Stromal cell of bone marrow (primary cell): Measurements from ENCODE around the gene ABCA9.
"Not testable (repeated sequence)": the region's sequence is repeated elsewhere in the genome, so short reads cannot be mapped to it uniquely, and the experiment has no call there.

ENCODE experiments used
- DNase-seq: peaks from one replicate; pipeline ENCODE4 v3.0.0-alpha.2; 2012; ENCODE audit warnings: low read depth

ABCA9 gene

DNA sequence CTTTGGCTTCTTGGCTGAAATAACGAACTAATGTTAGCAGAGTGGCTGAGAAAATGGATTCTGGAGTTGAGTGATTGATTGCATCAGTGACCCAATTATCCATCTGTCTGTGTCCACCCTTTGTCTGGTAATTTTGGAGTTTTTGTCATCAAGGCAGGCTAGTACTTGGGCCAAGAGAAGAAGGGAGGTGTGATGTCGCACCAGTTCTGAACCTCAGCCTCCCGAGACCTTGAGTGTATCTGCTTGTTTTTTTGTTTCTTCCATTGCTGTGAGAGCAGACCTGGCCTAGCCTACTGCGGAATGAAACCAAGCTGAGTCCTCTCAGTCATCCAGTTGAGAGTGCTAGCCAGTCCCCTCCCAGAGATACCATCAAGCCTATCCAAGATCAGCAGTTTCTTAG, 110.0 kb downstream of the ABCA9 start:
- DNase-seq = no peak

DNA sequence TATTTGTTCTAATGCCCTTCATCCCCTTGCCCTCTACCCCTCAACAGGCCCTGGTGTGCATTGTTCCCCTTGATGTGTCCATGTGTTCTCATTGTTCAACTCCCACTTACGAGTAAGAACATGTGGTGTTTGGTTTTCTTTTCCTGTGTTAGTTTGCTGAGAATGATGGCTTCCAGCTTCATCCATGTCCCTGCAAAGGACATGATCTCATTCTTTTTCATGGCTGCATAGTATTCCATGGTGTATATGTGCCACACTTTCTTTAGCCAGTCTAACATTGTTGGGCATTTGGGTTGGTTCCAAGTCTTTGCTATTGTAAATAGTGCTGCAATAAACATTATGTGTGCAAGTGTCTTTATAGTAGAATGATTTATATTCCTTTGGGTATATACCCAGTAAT, 112.9 kb downstream of the ABCA9 start:
- DNase-seq = not testable (repeated sequence)

DNA sequence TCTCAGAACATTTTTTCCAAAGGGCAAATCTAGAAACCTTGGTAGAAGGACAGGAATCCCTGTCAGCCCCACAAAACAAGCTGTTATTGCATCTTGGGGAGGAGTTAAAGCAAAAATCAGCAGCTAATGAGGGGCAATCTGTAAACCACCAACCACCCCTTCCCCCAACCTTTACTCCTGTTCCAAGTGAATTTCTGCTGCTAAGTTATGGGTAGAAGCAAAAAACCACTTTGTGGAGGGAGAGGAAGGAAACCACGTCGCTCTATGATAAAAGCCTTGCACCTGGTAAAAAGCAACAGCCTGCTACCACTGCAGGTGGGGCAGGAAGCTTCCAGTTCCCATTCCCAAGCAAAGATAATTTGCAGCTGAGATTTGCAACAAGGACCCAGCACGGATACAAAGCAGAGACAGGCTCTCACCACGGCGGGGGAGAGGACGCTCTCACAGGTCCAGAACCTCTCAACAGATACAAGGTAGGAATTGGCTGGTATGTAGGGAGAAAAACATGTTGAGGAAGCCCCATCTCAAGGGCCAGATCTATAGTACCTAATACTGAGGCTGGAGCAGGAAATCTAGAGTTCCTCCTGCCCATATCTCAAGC, 116.2 kb downstream of the ABCA9 start:
- DNase-seq = no peak

DNA sequence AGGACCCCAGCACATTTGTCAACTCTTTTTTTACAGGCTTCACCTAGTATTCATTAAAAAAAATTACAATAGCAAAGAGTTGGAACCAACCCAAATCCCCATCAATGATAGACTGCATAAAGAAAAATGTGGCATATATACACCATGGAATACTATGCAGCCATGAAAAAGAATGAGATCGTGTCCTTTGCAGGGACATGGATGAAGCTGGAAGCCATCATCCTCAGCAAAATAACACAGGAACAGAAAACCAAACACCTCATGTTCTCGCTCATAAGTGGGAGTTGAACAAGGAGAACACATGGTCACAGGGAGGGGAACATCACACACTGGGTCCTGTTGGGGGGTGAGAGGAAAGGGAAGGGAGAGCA, 116.9 kb downstream of the ABCA9 start:
- not testable (repeated sequence) for DNase-seq

DNA sequence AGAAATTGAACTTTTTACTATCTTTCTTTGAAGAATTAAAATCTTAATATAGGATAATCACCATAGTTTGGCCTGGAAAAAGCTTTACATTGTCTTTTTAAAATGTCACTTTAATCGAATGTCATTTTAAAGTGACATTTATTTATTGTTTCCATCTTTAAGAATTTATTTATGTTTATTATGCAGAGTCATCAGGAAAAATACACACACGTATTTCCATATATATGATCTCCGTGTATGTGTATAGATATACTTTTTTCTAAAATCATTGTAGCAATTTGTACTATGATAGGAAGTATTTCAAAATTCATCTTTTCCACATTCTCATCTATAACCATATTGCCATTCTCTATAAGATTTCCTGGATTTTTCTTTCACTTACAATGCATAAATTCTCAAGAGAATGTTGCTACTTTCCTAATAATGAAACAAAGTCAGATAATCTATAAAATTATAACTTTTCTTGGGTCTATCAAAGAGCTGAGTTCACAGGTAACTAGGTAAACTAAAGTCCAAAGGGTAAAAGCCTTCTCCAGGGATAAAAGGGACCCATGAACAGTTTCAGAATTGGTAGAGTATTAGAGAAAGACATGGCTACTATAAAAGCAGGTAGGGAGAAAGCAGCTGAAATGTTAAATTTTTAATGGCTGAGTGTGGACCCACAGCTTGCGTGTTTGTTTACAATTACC, 117.5 kb downstream of the ABCA9 start:
- no peak for DNase-seq

DNA sequence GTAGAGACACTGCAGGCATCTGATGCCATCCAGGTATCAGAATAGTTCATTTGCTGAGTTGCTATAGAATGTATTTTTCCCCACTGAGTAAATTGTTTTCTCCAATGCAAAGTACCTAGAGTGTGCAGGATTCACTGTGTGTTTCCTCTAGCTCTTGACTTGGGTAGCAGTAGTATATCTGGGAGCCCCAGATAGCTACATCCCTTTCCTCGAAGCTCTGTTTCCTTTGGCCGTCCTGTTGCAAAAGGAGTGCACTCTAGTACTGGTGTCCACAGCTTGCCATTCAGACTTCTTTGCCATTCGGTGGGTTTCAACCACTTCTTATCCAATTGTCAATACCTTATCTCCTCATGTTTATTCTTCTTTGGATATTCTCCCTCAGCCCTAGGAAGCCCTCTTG, 118.3 kb downstream of the ABCA9 start:
- DNase-seq = no peak

DNA sequence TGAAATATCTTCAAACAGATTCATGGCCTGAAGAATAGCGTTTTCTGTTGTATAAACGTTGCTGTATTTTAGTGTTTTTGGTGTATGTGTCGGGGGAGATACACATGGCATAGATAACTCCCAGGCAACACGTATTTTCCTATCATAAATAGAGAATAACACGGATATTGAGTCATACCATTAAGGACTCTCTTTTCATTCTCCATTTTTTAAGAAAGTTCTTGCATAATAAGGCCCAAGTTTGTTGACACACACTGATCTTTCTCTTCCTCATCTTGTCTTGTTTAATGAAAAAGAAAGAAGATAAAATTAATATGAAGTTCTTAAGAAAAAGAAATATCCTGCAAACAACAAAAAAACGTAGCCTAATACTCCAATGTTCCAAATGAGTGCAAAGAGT, 119.0 kb downstream of the ABCA9 start:
- DNase-seq = no peak

DNA sequence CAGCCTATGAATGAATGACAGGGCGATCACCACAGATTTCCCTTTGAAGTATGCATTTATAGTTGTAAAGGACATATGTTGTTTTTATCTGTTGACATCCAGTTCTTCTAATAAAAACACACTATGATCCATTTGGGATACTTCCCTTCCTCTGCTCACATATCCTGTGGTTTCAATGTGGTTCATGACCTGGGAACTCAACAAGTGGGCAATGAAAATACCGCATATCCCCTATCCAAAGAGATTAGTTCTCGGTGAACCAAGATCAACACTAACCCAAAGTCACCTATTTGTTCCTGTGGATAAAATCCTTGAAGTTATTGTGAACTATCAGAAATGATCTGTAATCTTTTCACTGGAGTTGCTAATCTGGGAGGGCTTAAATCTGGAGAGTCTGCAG, 121.5 kb downstream of the ABCA9 start:
- no peak for DNase-seq

DNA sequence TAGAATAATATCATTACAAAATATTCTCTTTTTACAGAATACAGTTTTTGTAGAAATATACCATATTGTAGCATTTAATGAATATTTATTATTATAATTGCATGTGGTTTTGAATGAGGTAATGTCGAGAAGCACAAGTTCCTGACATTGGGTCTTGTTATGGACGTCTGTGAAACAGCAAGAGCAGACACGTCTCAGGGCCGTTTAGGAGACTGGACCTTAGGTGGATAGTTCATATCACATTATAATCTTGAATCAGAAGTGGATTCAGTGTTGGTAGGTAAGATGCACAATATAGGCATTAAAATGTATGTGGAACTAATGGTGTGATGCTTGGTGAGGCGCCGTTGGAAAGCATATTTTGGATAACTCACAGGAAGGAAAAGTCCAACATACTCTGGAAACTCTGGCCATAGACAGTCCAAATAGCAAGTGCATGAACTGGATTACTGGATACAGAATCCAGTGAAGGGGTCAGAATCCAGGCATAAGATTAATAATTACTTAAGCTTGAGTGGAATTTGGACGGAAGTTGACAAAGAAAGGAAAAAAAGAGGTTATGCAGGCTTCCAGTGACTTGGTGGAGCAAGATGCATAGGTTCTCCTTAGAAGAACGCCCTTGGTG, 122.7 kb downstream of the ABCA9 start:
- DNase-seq = no peak

DNA sequence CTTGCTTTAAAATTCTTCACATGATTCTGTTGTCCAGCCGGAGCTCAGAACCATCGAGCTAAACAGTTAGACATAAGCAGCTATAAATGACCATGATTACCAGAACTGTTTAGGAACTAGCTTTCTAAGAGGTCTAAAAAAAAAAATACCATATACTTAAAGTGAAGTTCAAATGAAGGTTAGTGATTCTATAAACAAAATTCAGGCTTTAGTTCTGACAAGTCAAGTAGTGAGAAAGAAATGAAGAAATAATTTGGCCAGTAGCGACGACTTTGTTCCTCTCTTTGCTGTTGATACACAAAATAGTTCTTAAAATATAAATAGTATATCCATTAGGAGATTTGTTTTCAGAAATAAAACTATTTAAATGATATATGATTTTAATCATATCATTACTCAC, 133.2 kb downstream of the ABCA9 start:
- no peak for DNase-seq

DNA sequence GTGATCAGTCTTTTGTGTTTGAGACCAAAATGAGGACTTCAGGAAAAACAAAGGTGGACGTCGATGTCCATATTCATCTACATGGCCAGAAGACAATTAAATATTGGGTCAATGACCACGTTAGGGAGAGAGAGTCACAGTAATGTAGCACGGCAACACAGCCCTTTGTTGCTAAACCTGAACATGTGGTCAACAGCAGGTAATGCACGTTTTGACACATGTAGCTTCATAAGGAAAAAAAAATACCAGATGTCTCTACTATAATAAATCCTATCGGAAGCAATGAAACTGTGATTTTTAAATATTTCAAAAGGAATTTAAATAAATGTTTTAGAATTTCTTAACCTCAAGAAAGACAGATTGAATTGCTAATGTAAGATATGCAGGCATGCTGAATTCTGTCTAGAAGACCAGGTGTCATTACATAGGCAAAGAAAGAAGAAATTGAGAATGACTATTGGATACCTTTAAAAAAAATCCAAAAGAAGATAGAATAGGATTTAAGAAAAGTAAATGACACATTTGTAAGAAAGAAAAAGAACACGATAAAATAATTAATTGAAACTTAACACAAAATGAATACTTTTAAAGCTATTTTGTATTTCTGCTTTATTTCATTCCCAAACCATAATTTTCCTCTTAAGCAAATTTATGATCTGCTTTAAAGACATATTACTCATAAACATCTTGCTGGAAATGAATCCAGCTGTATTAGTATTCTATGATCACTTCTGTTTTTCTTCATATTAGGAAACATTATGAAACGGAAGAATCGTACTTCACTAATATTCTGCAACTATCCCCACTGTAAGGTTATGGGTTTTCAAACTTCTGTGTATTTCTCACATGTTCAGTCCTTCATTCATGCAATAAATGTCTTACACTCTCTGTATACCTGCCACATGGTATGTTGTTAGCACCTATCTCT, 135.7 kb downstream of the ABCA9 start:
- no peak for DNase-seq
